ENCODE results near the gene ELP5. TPM values are rescaled to one million over a fixed set of nuclear protein-coding genes. Genes with fewer than 3 reads are reported as not detected.

ELP5 gene
- total and polyA plus RNA-seq, 2 donors (not counting 1 experiment from before 2014, with no cell fraction given): 48.0 to 69.9 TPM

DNA sequence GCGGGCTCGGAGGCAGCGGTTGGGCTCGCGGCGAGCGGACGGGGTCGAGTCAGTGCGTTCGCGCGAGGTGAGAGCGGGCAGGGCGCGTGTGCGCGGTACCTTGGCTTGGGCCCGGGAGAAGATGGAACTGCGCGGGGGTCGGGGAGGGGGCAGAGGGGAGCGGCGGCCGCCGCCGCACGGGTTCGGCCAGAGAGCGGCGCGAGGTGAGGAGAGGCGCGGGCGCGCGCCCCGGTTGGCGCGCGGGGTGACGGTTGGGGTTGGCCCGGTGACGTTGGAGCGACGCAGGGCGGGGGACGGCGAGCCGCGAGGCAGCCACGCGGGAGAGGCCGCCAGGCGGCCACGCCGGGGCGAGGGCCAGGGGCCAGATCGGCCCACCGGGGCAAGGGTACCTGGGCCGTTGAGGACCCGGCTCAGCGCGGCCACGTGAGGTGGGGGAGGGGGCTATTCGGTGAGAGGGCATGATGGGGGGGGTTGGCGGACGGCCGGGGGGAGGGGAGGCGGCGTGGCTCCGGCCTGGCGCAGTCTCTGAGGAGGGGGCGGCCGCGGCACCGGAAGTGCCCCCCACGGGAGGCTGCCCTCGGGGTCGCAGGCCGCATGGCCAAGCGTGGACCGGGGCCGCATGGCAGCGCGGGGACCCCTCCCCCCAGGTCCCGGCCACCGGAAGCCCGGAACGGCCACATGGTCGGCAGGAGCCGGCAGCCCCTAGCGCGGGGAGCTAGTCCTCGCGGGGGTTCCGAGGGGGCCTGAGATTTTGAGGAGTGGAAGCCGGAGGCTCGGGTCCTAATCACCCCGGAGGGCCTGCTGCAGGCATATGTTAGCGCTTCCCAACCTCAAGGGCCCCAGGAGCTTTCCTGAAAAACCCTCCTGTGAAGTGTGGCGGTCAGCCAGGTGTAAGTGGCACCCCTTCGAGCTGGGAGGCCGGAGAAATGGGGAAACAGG is 55.9 kb downstream of the ELP5 start:
- H3K9ac ChIP-seq (ENCODE audit: low read length): peak overlapping the region; percentile 97
- WGBS (ENCODE audit: insufficient coverage): under 1% methylated on average over 99 of the region's 104 CpGs

More for the DNA sequence above, 55.9 kb downstream of the ELP5 start:
- H3K4me3 ChIP-seq (ENCODE audit: control extremely low read depth in 1 of 5, extremely low read depth in 1 of 5, insufficient read depth in 1 of 5, low read depth in 2 of 5, low read length in 4 of 5): peak overlapping the region; percentile 81 to 96 (median 94)
- peaks cover 49% of the 10 kb centered on the region for H3K79me2 ChIP-seq (ENCODE audit: control insufficient read depth, insufficient read depth, low read length)
- H3K4me3 Mint-ChIP-seq: peak overlapping the region; percentile 95
- POLR2A ChIA-PET: interaction anchor here (1.2 to 1.9 kb wide), 6 partner anchors 12 to 276 kb away, joined by 3 to 18 read pairs (median 7); partner anchors contain the start of genes ACAP1, DVL2, MPDU1 and NEURL4
- H2AFZ ChIP-seq (ENCODE audit: insufficient read depth, low read depth, low read length, poor library complexity, severe bottlenecking): no peak overlapping the region
- H3K4me1 ChIP-seq (ENCODE audit: control insufficient read depth in 2 of 2, insufficient read depth in 2 of 2, low read length in 2 of 2): peaks cover 17 to 47% of the 10 kb centered on the region in 2 donors
- H3K27ac ChIP-seq (ENCODE audit: low read length in 2 of 2): peak overlapping the region; percentile 98 to 99
- CTCF ChIA-PET: interaction anchor here (0.9 kb wide), 1 partner anchor 38 kb away, joined by 3 read pairs; no protein-coding TSS in a partner anchor
- no peaks in the 10 kb centered on the region for H3K27me3 Mint-ChIP-seq
- no peaks in the 10 kb centered on the region for H3K27me3 ChIP-seq (replicated peaks in 1 of 4; ENCODE audit: control extremely low read depth in 1 of 4, control insufficient read depth in 3 of 4, insufficient read depth in 4 of 4, low read length in 3 of 4)
- H3K36me3 ChIP-seq (replicated peaks in 1 of 2; ENCODE audit: control extremely low read depth in 1 of 2, control insufficient read depth in 1 of 2, extremely low read depth in 1 of 2, insufficient read depth in 2 of 2, low read length in 1 of 2): peaks cover 4 to 37% of the 10 kb centered on the region in 2 experiments
- no peak for ATAC-seq (ENCODE audit: low read depth)
- intact Hi-C loops (cut with micrococcal nuclease): loop anchor here (1.0 to 5.0 kb wide), 12 partner anchors 7 to 307 kb away; partner anchors contain the start of genes ELP5, GPS2, NEURL4 and PHF23
- peak overlapping the region; percentile 93 for H3K4me2 ChIP-seq (replicated peaks; ENCODE audit: low read depth, low read length, poor library complexity, severe bottlenecking)
- TF ChIP-seq, protein P1, sequence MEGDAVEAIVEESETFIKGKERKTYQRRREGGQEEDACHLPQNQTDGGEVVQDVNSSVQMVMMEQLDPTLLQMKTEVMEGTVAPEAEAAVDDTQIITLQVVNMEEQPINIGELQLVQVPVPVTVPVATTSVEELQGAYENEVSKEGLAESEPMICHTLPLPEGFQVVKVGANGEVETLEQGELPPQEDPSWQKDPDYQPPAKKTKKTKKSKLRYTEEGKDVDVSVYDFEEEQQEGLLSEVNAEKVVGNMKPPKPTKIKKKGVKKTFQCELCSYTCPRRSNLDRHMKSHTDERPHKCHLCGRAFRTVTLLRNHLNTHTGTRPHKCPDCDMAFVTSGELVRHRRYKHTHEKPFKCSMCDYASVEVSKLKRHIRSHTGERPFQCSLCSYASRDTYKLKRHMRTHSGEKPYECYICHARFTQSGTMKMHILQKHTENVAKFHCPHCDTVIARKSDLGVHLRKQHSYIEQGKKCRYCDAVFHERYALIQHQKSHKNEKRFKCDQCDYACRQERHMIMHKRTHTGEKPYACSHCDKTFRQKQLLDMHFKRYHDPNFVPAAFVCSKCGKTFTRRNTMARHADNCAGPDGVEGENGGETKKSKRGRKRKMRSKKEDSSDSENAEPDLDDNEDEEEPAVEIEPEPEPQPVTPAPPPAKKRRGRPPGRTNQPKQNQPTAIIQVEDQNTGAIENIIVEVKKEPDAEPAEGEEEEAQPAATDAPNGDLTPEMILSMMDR (IDR thresholded peaks at IDR 0.05): no peak
- no peak for TF ChIP-seq EZH2 (IDR thresholded peaks at IDR 0.05; ENCODE audit: borderline replicate concordance, insufficient read depth, low read depth, low read length, poor library complexity, severe bottlenecking)
- H3K9me3 Mint-ChIP-seq (ENCODE audit: insufficient read depth): no peaks in the 10 kb centered on the region
- DNase-seq: no peak
- no peaks in the 10 kb centered on the region for H3K9me3 ChIP-seq (ENCODE audit: control extremely low read depth in 1 of 3, control insufficient read depth in 2 of 3, insufficient read depth in 1 of 3, low read length in 2 of 3)
- peaks cover 46% of the 10 kb centered on the region for H3K4me1 Mint-ChIP-seq
- peaks cover 49% of the 10 kb centered on the region for H4K20me1 ChIP-seq (ENCODE audit: control insufficient read depth, insufficient read depth, low read length, poor library complexity, severe bottlenecking)
- H3K27ac Mint-ChIP-seq: peak overlapping the region; percentile 99

Data from B cell (primary cell).